CD14-positive monocyte (primary cell): ENCODE results near the gene IL18BP. TPM values are rescaled to one million over a fixed set of nuclear protein-coding genes. Genes with fewer than 3 reads are reported as not detected.

Source experiments
- DNase-seq, 3 donors: peaks; one replicate each; pipeline ENCODE4 v3.0.0-alpha.2; 2011 to 2022
- H2AFZ ChIP-seq: 2 replicates; pipeline ENCODE4 v1.6.0; 2012; ENCODE audit warnings: mild to moderate bottlenecking, low read depth, low read length, inconsistent platforms; ENCODE audit not compliant: insufficient read depth, poor library complexity, severe bottlenecking
- H3K27ac ChIP-seq, 2 donors: 1 replicate in 1 of 2; 2 replicates in 1 of 2; pipeline ENCODE4 v1.5.1; 2012 to 2013; ENCODE audit warnings: low read length in 2 of 2, control low read depth in 1 of 2, inconsistent platforms in 1 of 2, low read depth in 1 of 2, mild to moderate bottlenecking in 1 of 2
- H3K27me3 ChIP-seq, 2 donors: one replicate each; pipeline versions ENCODE4 v1.6.0 to v1.6.1; 2011 to 2013; ENCODE audit warnings: low read length in 2 of 2; ENCODE audit not compliant: control insufficient read depth in 2 of 2, insufficient read depth in 2 of 2
- H3K36me3 ChIP-seq, 2 donors: replicated peaks in 1 of 2; 1 replicate in 1 of 2; 2 replicates in 1 of 2; pipeline versions ENCODE4 v1.5.1 to v1.6.1; 2012 to 2013; ENCODE audit warnings: low read length in 2 of 2, control low read depth in 1 of 2, inconsistent platforms in 1 of 2, mild to moderate bottlenecking in 1 of 2; ENCODE audit not compliant: insufficient read depth in 2 of 2, control insufficient read depth in 1 of 2
- H3K4me1 ChIP-seq, 2 donors: 1 replicate in 1 of 2; 2 replicates in 1 of 2; pipeline versions ENCODE4 v1.5.1 to v1.6.1; 2012 to 2013; ENCODE audit warnings: low read length in 2 of 2, control low read depth in 1 of 2, inconsistent platforms in 1 of 2, mild to moderate bottlenecking in 1 of 2, moderate library complexity in 1 of 2; ENCODE audit not compliant: insufficient read depth in 2 of 2, control insufficient read depth in 1 of 2
- H3K4me2 ChIP-seq: replicated peaks from 2 replicates; pipeline ENCODE3; 2012; ENCODE audit warnings: low read length, moderate library complexity, mild to moderate bottlenecking; ENCODE audit not compliant: poor library complexity, severe bottlenecking; ENCODE audit errors: extremely low read depth
- H3K4me3 ChIP-seq, 3 experiments: fragments of 200-600 bp in 1 of 3; sonication (generic) in 1 of 3; replicated peaks in 1 of 3; 1 replicate in 2 of 3; 2 replicates in 1 of 3; pipeline ENCODE4 v1.5.1; 2011 to 2013; ENCODE audit warnings: low read length in 3 of 3, mild to moderate bottlenecking in 3 of 3, control low read depth in 2 of 3, low read depth in 2 of 3, inconsistent platforms in 1 of 3, moderate library complexity in 1 of 3
- H3K79me2 ChIP-seq: 2 replicates; pipeline ENCODE4 v1.6.0; 2012; ENCODE audit warnings: mild to moderate bottlenecking, control low read depth, inconsistent platforms, low read length, moderate library complexity; ENCODE audit not compliant: insufficient read depth
- H3K9ac ChIP-seq: 2 replicates; pipeline ENCODE4 v1.6.0; 2017; ENCODE audit warnings: low read length, mild to moderate bottlenecking; ENCODE audit not compliant: insufficient read depth, poor library complexity, severe bottlenecking
- H3K9me3 ChIP-seq, 2 donors: replicated peaks in 1 of 2; 1 replicate in 1 of 2; 2 replicates in 1 of 2; pipeline versions ENCODE4 v1.5.1 to v1.6.1; 2012 to 2013; ENCODE audit warnings: low read length in 2 of 2, control low read depth in 1 of 2; ENCODE audit not compliant: control insufficient read depth in 1 of 2, insufficient read depth in 1 of 2
- H4K20me1 ChIP-seq: 2 replicates; pipeline ENCODE4 v1.6.0; 2012; ENCODE audit warnings: mild to moderate bottlenecking, low read length, control low read depth, moderate library complexity; ENCODE audit not compliant: insufficient read depth
- H3K27ac Mint-ChIP-seq, 7 donors: one replicate each; pipeline ENCODE4 v1.8.0; 2020; ENCODE audit warnings: mild to moderate bottlenecking in 7 of 7, mixed read lengths in 7 of 7, moderate library complexity in 6 of 7, inconsistent platforms in 2 of 7
- H3K27me3 Mint-ChIP-seq, 3 donors: one replicate each; pipeline ENCODE4 v1.8.0; 2021 to 2022; ENCODE audit warnings: low read depth in 3 of 3, mild to moderate bottlenecking in 3 of 3, mixed read lengths in 3 of 3, moderate library complexity in 3 of 3, inconsistent platforms in 1 of 3
- H3K36me3 Mint-ChIP-seq, 2 donors: one replicate each; pipeline ENCODE4 v1.8.0; 2020; ENCODE audit warnings: mixed read lengths in 2 of 2, inconsistent platforms in 1 of 2, mild to moderate bottlenecking in 1 of 2
- H3K4me1 Mint-ChIP-seq: one replicate; pipeline ENCODE4 v1.8.0; 2020; ENCODE audit warnings: mild to moderate bottlenecking, mixed read lengths
- H3K4me3 Mint-ChIP-seq, 2 donors: one replicate each; pipeline ENCODE4 v1.8.0; 2020; ENCODE audit warnings: mild to moderate bottlenecking in 2 of 2, mixed read lengths in 2 of 2, moderate library complexity in 1 of 2
- H3K9me3 Mint-ChIP-seq, 7 donors: one replicate each; pipeline ENCODE4 v1.8.0; 2020 to 2022; ENCODE audit warnings: mixed read lengths in 7 of 7, mild to moderate bottlenecking in 6 of 7, moderate library complexity in 6 of 7, inconsistent platforms in 2 of 7
- WGBS: methylation state at CpG from one replicate; pipeline ENCODE4 v1.1.5; 2013; ENCODE audit warnings: missing lambda C conversion rate; ENCODE audit not compliant: insufficient coverage; 5-methylcytosine and 5-hydroxymethylcytosine counted together
- intact Hi-C, 2 donors: fragments of 100-400 bp; cut with micrococcal nuclease; formaldehyde crosslinking; loops; one replicate each; pipeline versions ENCODE4 v1.15.0 to v1.15.1; 2023
- polyA plus RNA-seq, 3 donors: library from polyadenylated mRNA; depleted of rRNA in 1 of 3; unstranded in 2 of 3; stranded (reverse) in 1 of 3; fragments of 300-500 nt in 2 of 3; fragments of >200 nt in 1 of 3; fragmentation: Illumina TruSeq in 2 of 3; gene quantifications; 1 replicate in 2 of 3; 2 replicates in 1 of 3; pipeline ENCODE4 v1.2.3, GENCODE V29; 2012 to 2021
- TF ChIP-seq, protein P1 (sequence below): fragments of 200-600 bp; IDR thresholded peaks from one replicate; pipeline ENCODE4 v1.8.0; 2022; ENCODE audit warnings: antibody characterized with exemption, mild to moderate bottlenecking

Gene IL18BP
- polyA plus RNA-seq, 3 donors = 7.4 to 32.3 (median 8.3) TPM

DNA sequence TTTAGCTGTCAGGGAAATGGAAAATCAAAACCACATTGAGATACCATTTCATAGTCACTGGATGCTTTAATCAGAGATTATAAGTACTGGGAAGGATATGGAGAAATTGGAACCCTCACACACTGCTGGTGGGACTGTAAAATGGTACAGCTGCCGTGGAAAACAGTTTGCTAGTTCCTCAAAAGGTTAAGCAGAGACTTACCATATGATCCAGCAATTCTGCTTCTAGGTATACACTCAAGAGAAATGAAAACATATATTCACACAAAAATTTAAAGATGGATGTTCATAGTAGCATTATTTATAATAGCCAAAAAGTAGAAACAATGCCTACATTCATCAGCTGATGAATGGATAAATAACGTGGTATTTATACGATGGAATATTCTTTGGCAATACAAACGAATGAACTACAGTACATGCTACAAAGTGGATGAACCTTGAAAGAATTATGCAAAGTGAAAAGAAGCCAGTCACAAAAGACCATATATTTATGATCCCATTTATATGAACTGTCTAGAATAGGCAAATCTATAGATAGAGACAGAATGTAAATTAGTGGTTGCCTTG is 46.9 kb upstream of the IL18BP start:
- H3K79me2 ChIP-seq = peaks cover 6% of the 10 kb centered on the region
- Mint-ChIP-seq H3K27me3 (peaks cover 0 to 3% (median 0%) of the 10 kb centered on the region in 3 donors), H3K4me3 (no peak overlapping the region), H3K4me1 (peaks cover 7% of the 10 kb centered on the region), H3K27ac (no peak overlapping the region), H3K9me3 (no peaks in the 10 kb centered on the region), H3K36me3 (peaks cover 0 to 13% of the 10 kb centered on the region in 2 donors)
- H3K4me2 ChIP-seq = no peak overlapping the region
- H3K27me3 ChIP-seq = no peaks in the 10 kb centered on the region
- no peaks in the 10 kb centered on the region for H3K9me3 ChIP-seq
- H2AFZ ChIP-seq = no peak overlapping the region
- no peaks in the 10 kb centered on the region for H3K36me3 ChIP-seq
- no peak overlapping the region for H3K4me3 ChIP-seq
- peaks cover 49% of the 10 kb centered on the region for H4K20me1 ChIP-seq
- intact Hi-C loops = no loop called here
- no peak overlapping the region for H3K27ac ChIP-seq
- no peak for DNase-seq
- TF ChIP-seq, protein P1, sequence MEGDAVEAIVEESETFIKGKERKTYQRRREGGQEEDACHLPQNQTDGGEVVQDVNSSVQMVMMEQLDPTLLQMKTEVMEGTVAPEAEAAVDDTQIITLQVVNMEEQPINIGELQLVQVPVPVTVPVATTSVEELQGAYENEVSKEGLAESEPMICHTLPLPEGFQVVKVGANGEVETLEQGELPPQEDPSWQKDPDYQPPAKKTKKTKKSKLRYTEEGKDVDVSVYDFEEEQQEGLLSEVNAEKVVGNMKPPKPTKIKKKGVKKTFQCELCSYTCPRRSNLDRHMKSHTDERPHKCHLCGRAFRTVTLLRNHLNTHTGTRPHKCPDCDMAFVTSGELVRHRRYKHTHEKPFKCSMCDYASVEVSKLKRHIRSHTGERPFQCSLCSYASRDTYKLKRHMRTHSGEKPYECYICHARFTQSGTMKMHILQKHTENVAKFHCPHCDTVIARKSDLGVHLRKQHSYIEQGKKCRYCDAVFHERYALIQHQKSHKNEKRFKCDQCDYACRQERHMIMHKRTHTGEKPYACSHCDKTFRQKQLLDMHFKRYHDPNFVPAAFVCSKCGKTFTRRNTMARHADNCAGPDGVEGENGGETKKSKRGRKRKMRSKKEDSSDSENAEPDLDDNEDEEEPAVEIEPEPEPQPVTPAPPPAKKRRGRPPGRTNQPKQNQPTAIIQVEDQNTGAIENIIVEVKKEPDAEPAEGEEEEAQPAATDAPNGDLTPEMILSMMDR = no peak
- H3K4me1 ChIP-seq = no peaks in the 10 kb centered on the region
- H3K9ac ChIP-seq = no peak overlapping the region
- no CpG with 5 or more reads among the region's 4 CpGs for WGBS

DNA sequence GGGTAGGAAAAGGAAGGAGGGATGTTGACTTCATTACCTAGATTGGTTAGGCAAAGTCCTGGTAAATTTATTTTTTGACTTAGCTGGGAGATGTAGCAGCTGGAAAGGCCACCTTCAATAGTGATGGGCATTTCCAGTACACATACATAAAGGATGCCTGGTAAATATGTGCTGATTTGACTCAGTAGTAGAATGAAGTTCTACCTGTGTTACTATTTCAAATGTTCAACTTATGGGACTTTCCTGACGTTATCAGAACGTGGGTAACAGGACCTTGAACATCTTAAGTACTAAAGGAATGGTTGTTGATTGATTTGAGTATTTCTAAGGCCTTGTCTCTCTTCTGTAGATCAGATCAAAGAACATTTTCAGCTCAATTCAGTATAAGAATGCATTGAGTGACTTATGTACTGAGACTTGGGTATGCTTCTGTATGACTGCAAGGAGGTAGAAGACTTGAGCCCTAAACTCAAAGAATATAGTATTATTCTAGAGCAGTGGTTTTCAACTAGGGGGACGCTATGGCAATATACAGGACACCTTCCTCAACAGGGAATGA is 42.7 kb upstream of the IL18BP start:
- Histone ChIP-seq H2AFZ (no peak overlapping the region), H3K4me1 (no peaks in the 10 kb centered on the region), H3K4me3 (no peak overlapping the region), H3K79me2 (peaks cover 3% of the 10 kb centered on the region), H3K27ac (no peak overlapping the region), H3K9ac (no peak overlapping the region), H3K9me3 (no peaks in the 10 kb centered on the region), H3K4me2 (no peak overlapping the region), H4K20me1 (peaks cover 35% of the 10 kb centered on the region), H3K36me3 (peaks cover 2 to 25% of the 10 kb centered on the region in 2 donors), H3K27me3 (no peaks in the 10 kb centered on the region)
- no peak for DNase-seq
- H3K4me1 Mint-ChIP-seq = no peaks in the 10 kb centered on the region
- H3K9me3 Mint-ChIP-seq = no peaks in the 10 kb centered on the region
- TF ChIP-seq, protein P1 = no peak
- peaks cover 18 to 31% of the 10 kb centered on the region in 2 donors for H3K36me3 Mint-ChIP-seq
- H3K4me3 Mint-ChIP-seq = no peak overlapping the region
- no peak overlapping the region for H3K27ac Mint-ChIP-seq
- H3K27me3 Mint-ChIP-seq = peaks cover 0 to 3% (median 0%) of the 10 kb centered on the region in 3 donors
- no CpG with 5 or more reads among the region's 3 CpGs for WGBS
- intact Hi-C loops = no loop called here
